GM11168 (cell line): ENCODE measurements around the gene CRY1.

Experiments
- in situ Hi-C: fragments of 300-500 bp; cut with MboI; formaldehyde crosslinking; loops from one replicate; pipeline ENCODE4 v1.12.0; 2022; ENCODE audit warnings: low sequenced_read_pairs; ENCODE audit not compliant: unreplicated experiment

Gene CRY1

DNA sequence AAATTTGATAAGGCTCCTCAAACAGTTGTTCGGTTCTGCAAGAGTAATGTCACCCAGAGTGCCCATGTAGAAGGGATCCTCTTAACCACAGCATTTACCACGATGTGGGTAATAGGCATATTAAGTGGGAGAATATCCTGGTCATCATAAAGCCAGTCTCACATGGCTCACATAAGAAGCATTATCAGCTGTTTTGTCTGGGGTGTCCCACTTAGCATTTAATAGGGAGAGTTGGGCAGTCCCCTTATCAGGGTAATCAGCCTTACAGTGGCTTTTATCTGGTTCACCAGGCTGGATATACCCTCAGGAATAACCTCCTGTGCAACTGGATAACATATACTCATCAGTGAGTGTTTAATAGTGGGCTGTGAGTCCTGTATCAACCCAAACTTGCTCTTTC is 150.6 kb downstream of the CRY1 start:
- in situ Hi-C loops: no loop called here

GRCh38 chr12:106941481-106942156 is 151.7 kb downstream of the CRY1 start:
- in situ Hi-C loops: no loop called here
